Measurements from ENCODE around the gene TMEM163.
"Not testable (repeated sequence)": the region's sequence is repeated elsewhere in the genome, so short reads cannot be mapped to it uniquely, and the experiment has no call there.

The TMEM163 gene

DNA sequence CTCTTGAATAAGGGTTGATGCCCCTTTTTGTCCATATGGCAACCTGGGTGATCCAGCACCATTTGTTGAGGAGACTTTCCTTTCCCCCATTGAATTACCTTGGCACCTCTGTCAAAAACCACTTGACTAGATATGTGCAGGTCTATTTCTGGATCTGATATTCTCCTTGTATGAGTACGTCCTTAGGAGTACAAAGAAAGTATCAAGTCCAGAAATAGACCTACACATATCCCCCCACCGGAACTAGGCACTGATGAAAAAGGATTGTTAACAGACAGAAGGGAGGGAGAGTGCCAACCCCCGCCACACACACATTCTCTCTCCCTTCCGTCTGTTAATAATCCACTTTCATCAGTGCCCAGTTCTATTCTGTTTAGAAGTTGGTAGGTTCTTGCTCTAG lies 225.0 kb downstream of the TMEM163 start:
- DNase-seq, result no peak

DNA sequence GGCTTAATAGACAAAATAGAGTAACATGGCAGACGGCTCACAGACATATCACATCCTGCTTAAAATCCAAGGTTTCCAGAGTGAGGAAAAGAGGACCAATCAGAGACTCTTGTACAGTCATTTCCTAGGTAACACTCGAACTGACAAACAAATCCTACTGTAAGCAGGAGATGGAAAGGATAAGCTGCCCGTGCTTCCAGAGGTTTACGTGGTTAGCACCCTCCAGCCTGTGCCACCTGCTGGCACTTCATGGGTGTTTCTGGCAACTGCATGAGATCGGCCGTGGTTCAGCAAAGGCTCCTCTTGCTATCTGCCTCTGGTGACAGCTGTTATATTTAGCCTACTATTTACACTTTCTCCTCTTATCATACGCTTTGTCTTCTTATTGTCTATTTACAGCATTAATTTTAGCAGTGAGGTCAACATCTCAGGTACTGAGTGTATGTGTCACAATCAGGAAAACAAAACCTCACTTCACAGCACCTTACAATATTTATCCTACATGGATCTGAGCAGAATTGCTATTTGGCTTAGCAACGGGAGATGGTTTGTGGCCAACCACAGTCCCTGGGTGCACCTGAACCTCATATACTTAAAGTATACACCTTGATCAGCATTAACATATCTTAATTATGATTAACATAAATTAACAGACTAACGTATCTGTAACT lies 226.9 kb downstream of the TMEM163 start:
- peak in 5 of 56 donors; percentile 2 to 27 (median 5) for DNase-seq

DNA sequence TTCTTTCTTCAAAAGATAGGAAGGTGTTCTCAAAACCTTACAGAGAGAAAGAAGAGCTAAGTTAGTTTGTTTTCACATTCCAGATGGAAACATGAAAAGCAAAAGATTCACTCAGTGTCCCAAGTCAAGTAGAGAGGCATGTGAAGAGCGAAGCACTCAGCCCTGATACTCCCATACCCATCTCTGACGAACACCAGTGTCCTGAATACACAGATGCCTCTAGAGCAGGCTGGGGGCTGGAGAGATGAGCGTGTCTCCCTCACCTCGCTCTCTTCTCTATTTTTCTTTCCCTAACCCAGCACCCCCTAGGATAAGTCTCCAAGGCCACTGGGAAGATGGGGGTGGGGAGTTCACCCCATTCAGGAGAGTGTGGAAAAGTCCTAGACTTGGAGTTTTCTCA lies 227.8 kb downstream of the TMEM163 start:
- DNase-seq, result no peak

DNA sequence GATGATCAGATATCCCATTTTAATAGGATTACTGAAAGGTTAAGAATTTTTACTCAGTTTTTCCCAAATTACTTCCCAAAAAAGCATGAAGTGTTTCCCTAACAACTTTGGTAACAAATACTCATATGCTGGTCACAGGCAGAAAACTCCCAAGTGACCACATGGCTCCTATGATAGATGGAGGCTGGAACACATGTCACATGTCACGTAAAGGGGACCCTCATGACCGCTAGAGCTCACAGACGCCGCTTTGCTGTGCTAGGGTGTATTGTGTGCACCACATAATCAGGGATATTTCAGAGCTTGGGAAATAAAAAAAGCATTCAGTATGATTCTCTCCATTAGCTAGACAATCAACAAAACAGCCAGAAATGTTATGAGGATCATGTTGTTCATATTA lies 228.2 kb downstream of the TMEM163 start:
- DNase-seq, result no peak

DNA sequence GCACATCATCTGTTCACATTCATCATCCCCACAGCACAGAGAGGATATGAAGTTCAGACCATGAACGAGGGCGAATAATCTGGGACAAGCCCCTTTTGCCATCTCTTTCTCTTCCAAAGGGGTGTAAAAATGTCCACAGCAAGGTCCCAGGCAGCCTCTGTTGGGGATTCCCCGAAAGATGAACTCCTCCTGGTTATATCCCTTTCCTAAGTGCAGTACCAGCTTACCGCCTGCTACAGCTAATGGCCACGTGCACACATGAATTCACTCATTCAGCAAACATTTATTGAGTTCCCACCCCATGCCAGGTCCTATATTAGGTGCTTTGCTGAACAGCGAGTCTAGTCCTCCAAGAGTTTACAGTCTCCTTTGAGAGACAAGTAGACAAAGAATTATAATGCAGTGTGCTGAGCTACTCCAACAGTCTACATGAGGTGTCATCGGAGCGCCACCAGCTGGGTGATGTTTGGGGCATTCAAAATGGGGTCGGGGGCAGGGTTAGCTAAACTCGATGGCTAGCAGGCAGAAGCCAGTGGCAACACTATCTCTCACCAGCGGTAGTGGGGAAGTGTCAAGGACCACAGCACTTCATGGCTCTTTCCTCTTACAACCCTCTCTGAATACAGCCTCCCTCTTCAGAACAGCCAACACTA lies 228.9 kb downstream of the TMEM163 start:
- no peak for DNase-seq

DNA sequence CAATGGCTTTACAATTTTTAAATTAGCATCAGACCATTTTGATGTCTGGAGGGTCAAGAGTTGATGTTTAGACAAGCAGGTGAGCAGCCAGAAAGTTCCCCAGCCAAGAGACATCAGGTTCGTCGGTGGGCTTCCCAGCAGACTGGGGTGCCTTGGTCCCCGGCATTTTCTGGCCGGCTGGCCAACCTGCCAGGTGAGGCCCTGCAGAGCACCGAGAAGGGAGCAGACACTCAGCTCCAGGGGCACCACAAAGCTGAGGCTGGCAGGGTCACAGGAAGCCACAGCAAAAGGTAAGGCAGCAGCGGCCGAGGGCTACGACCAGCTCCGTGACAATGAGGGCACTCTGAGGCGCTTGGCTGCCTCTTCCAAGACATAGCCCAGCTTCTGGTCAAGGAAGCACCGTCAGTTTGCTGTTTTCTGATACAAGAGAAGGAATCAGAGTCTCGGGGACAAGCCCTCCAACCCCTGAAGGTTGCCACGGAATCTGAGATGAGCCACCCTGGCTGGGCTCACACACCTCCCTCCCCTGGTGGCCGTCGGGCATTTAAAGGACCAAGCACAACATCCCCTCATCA lies 235.9 kb downstream of the TMEM163 start:
- no peak for DNase-seq

DNA sequence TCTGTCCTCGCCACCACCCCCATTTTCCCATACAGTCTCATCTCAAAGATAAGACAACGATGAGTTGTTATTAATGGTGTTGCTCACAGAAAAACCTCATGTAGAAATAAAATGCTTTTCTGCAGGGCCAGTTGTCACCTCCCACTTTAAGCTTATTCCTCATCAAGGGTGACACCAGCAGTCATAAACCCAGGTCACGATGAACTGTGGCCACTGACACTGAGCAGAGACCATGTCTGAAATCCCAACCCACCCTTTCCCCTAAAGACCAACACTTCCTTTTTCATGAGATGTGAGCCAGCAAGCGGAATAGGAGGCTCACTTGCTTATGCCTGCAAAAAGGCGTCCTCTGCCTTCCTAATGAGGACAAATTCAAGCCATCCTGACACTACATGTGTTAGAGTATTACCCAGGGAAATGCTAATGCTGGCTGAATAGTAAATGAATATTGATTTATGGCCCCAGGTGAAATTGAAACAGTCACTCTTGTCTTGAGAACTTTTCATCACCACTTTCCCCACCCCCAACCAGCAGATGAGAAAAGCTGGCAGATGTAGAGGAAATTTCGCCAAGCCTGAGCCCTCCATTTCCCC lies 236.6 kb downstream of the TMEM163 start:
- DNase-seq, result no peak

DNA sequence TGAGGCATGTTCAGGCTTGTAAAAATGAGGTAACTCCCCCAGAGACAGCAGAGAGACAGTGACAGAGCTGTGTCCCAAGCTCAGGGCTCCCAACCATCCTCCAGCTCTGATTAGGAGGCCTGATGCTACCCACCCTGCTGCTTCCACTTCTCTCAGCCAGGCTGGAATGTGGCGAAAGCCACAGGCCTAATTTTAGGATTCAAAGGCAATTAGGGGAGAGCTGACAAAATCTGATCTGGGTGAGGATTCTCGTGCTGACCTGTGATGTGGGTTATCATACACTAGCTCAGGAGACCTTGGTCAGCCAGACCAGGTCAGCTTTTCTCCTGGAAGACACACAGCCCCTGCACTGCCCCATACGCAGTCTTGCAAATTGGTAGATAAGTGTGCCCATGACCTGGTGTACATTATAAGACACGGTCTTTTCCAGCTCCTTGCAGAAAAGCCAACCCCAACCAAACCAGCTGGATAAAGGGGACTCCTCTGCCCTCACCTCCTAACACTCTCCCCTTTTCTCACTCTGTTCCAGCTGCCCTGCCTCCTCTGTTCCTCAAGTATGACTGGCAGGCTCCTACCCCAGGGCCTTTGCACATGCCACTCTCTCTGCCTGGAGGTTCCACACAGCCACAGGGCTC lies 239.0 kb downstream of the TMEM163 start:
- no peak for DNase-seq

DNA sequence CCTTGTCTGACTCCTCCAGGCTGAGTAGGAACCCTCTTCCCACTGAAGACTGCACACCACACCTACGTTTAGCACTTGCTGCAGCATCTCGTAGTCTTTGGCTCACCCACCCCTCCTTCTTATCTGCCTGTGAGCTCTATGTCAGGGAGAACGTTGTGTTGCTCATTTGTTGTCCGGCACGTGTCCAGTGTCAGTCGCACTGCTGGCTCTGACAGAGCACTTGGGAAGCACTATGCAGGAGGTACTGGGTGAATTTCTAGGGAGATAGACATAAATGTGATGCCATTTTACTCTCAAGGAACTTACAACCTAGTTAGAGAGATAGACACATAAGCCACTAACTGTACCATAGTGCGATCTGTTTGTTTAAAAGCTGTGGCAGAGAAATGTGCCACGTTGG lies 241.8 kb downstream of the TMEM163 start:
- DNase-seq, result not testable (repeated sequence)

DNA sequence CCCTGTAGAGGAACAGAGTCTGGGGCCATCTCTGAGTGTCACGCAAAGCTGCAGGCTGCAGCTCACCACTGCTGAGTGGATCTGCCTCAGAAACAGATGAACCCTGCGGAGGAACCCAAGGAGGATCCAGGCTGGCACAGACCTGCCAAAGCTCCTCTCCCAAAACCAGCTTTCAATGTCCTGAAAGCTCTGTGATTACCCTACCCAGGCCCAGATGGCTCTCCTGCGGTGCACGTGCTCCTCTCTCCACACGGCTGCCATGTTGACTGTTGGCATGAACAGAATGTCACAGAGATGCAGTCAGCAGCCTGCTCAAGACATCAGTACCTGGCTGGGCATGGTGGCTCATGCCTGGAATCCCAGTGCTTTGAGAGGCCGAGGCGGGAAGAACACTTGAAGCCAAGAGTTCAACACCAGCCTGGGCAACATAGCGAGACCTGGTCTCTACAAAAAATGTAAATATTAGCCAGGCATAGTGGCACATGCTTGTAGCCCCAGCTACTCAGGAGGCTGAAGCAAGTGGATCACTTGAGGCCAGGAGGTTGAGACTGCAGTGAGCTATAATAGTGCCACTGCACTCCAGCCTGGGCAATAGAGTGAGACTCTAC lies 248.1 kb downstream of the TMEM163 start:
- no peak for DNase-seq

DNA sequence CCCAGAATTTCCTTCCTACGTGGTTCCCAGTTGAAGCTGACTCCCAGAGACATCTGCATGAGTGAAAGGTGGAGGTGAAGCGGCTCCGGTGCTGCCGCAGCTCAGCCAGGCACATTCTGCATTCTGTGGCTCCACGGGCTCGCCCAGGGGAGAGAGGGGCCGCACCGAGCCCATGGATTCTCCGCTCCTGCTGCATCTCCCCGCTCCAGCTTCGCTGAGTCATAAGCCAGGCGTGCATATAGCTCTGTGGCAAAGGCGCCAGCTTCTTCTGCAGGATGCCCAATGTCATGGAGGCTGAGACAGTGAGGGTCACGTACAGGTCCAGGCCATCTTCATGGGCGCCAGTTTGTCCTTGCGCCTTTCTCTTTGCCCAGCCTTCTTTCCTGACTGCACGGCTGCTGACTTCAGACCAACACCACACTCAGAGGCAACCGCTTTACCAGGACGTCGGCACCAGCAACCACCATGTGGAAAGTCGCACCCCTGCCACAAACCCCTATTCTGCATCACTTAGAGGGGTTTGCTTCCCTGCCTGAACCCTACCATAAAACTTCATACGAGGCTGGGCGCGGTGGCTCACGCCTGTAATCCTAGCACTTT lies 249.2 kb downstream of the TMEM163 start:
- no peak for DNase-seq

DNA sequence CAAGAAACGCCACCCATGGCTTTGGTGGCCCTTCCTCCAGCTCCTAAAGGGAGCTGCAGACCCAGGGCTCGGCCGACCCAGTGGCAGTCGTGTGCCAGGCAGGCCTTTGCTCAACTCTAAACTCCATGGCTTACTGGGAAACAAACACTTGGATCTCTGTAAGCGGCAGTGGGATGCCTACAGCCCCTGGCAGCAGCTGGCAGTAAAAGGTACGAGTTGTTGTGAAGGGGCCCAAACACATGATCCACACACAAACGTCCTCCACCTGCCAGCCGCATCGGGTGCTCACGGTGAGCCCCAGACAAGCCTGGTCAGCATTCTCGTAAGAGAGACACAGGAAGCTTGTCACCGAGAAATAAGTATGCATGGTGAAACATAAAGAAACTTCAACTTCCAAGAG lies 250.0 kb downstream of the TMEM163 start:
- DNase-seq, result no peak

DNA sequence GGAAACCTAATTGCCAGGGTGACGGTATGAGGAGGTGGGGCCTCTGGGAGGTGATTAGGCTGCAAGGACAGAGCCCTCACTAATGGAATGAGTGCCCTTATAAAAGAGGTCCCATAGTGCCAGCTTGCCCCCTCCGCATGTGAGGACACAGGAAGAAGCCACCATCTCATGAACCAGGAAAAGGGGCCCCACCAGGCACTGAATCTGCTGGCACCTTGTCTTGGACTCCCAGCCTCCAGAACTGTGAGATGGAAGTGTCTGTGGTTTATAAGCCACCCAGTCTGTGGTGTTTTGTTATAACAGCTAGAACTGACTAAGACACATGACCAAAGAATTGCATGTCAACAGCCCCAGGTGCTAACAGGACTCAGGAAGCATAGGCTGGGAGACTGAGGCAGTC lies 250.6 kb downstream of the TMEM163 start:
- DNase-seq, result no peak

DNA sequence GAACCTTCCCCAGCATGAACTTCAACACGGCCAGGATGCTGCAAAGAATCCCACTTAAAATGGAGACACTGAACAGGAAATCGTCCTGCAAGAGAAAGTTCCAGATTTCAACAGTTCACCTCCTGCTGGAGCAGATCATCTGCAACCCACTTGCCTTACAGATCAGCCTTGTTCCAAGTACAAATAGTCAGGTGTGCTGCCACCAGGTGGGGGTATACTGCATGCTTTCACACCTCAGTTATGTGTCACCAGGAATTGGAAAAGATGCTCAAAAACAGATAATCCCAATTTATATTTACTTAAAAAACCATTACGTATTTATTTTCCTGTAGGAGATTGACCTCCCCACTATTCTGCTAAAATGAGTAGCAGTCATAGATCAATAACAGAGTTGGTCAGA lies 252.7 kb downstream of the TMEM163 start:
- peak in 9 of 56 donors; percentile 7 to 55 (median 12) for DNase-seq

DNA sequence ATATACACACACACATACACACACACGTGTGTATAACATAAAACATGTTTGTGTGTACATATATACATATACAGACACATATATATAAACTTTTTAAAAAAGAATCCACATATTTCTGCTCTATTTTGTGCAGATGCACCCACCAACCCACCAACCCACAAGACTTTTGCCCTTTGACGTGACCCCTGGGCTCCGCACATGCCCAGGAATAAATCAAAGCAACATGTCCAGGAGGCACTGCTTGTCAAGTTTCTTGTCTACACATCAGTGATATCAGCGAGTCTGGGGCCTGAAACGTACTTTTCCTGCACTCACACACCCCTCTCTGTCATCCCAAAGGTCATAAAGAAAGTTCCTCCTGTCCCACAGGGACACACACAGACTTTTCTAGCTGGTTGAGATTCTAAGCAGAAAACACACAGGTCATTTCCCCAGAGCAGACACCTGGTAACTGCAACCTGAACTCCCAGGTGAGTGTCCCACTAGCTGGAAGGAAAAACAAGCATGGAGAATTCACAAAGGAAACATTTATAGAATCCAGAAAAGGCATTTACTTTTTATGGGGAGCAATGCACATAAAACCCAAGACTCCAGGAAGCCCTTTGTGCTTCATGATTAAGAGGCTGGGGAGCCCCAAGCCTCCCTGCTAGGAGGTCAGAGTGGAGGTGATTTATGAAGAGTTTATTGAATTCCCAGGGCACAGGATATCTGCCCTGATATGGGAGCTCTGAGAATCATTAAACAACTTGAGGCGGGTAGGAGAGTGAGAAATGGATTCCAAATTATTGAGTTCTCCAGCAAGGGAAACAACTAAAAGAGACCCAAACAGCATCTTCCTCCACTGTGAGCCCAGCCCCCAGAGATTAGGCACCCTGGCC lies 253.3 kb downstream of the TMEM163 start:
- no peak for DNase-seq

DNA sequence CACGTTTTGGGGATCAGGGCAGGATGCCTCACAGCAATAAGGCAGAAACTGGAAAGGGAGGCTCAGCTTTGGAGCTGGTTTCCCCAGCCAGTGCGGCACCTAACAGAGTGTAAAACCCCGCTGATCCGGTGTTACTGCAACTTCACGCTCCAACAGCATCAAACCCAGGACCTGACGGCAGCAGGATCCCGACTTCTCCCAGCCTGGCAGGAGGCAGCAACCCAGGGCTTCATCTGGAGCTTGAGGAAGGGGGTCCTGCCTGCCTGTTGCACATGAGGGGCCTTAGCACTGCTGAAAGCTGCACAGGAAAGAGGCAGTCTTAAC lies 255.1 kb downstream of the TMEM163 start:
- no peak for DNase-seq

DNA sequence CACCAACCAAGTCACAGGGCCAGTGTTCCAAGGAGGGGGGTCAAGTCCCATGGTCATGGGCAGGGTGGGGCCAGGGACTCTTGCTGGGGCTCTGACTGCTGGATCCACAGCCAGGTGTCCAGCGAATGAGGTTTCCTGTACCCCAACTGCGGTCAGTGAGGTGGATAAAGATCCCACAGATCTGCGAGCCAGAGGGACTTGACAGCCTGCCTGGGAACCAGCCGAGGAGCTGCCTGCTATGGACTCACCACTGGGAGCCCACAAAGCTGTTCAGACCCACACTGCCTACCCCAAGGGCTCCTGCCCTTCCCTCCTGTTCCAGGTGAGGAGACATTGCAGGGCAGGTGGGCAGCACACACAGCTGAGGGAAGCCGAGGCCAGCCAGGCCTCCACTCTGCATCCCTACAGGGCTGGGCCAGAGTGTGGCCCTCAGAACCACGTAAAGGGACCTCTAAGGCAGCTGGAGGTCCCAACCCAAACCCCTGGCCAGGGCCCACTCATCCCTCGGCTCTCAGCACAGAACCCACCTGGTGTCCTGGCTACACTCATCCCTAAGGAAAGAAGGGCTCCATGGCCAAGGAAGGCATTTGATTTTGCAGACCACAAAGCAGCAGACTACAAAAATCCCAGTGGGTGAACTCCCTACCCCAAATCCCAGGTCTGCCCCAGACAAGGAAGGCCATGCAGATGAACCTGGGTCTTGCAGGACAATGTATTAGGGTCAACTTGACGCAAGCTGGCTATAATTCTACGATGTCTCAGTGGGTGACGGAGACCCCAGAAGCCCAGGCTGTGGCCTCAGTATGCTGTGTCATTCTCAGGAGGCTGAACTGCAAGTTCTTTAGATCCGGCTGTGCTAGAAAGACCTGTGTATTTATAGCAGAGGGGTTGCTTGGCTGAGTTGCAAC lies 255.8 kb downstream of the TMEM163 start:
- no peak for DNase-seq

DNA sequence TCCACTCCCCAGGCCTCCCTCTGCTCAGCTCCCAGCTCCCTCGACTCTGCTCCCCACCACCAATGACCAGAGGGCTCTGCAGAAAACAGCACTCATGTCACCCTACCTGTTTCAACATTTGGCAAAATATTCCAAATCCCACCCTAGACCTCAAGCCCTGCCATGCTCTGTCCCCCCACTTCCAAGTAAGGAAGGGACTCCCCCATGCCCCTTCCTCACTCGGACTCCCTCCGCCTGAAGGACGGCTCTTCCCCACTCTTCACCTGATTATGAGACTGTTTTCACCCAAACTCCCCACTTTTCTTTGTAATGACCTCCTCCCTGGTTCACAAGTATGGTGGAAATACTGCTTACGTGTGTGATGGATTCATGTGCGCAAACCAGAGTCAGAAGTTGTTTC lies 256.5 kb downstream of the TMEM163 start:
- DNase-seq, result no peak

DNA sequence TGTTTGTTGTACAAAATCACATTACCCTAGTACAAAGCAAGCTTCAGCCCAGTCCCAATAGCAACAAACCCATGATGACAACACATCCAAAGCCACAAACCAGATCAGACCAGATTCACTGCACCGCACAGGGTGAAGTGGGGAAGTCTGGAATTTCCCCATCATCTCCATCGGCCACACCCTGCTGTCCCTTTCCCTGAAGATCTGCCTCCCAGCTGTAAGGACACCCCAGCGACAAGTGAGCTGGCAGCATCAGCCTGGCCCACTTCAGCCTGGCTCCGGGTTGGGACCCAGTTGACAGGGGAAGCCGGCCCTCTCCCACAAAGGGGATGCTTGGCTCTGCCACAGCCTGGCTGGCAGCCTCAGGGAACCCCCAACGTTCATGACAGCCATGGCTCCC lies 257.3 kb downstream of the TMEM163 start:
- DNase-seq, result no peak

All from nucleus accumbens (tissue), 56 donors.